GM12874 (cell line): ENCODE data around the gene PGBD5.

Experiments
- TF ChIP-seq, protein P1 (sequence below): IDR thresholded peaks from 2 replicates; pipeline ENCODE4 v1.5.1; 2011; ENCODE audit warnings: low read depth, mild to moderate bottlenecking, control low read depth, low read length, moderate library complexity; ENCODE audit not compliant: insufficient read depth

PGBD5 gene

DNA sequence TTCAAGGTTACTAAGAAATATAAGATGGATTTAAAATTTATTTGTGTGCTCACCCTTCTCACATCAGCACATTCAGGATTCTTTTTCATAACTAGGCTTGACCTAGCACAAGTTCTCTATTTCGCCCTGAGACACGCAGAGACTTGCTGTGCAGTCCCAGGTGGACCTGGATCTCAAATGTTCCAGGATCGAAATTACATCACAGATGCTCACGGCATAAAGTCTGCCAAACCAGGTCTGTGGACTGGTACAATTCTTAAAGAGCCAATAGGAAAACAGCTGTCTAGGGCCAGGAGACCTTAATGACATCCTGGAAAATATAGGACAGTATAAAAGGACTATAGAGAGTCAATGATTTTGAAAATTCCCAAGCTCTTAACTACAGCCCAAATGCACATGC is 2.2 kb downstream of the PGBD5 start:
- TF ChIP-seq, protein P1, sequence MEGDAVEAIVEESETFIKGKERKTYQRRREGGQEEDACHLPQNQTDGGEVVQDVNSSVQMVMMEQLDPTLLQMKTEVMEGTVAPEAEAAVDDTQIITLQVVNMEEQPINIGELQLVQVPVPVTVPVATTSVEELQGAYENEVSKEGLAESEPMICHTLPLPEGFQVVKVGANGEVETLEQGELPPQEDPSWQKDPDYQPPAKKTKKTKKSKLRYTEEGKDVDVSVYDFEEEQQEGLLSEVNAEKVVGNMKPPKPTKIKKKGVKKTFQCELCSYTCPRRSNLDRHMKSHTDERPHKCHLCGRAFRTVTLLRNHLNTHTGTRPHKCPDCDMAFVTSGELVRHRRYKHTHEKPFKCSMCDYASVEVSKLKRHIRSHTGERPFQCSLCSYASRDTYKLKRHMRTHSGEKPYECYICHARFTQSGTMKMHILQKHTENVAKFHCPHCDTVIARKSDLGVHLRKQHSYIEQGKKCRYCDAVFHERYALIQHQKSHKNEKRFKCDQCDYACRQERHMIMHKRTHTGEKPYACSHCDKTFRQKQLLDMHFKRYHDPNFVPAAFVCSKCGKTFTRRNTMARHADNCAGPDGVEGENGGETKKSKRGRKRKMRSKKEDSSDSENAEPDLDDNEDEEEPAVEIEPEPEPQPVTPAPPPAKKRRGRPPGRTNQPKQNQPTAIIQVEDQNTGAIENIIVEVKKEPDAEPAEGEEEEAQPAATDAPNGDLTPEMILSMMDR: no peak

DNA sequence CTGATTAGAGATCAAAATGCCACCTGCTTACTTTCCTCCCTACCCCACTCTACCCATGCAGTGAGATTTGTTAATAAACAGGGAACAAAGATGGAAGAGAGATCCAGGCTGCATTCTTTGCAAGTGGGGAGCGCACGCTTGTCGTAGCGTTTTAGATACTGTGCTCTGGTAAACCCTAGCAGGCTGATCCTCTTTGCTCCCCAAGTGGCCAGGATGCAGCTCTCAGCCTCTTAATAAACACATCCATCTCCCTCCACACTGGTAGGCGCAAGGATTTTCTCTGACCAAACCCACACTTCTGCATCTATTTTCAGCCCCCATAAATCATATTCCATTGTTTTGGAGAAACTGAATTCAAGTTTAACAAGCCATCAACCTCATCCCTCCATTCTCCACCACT is 2.9 kb downstream of the PGBD5 start:
- TF ChIP-seq, protein P1: no peak

DNA sequence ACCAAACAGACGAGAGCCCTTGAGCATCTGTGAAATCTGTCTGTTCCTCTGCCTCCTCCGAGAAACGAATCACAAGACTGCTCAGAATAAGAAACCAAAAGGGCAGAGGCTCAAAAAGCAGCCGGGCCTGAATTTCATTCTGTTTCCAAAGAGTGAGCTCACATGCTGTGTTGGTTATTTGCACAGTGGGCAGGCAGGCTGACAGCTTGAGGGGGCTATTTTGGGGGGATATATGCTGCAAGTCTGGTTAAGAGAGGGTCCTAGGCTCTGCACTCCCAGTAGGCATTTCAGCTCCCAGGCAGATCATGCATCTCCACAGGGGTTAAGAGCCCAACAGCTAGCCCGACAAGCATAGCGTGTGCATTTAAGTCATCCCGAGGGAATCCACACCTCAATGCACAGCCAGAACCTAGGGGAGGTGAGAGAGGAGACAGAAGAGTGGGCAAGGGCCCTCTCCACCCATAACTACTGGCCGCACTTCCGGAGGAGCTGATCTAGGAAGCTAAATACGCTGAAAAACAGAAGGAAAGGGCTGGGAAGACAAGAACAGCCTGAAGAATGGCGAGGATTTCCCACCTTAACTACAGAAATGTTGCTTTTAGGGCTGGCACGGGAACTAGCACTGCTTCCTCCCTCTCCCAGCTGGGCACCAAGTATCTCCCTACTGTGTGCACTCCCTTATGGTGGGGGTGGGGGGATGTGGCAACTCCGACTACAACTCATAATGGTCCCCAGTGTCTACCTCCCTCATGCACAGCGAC is 3.7 kb downstream of the PGBD5 start:
- TF ChIP-seq, protein P1: no peak

DNA sequence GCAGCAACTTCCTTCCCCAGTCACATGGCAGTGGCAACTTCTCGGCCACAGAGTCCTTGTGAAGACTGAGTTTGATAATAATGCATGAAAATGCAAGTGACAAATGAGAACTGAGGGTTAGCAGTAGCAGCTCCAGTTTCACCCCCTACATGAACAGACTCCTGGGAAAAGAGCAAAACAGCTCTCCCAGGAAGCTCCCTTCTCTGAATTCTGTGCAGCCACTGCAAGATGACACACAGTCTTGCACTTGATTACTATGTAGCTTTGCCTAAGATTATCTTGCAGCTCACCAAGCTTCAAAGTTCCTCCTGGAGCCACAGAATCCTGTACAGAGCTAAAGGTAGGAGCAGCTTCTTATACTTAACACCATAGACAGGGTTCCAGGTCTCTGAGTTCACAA is 4.7 kb downstream of the PGBD5 start:
- TF ChIP-seq, protein P1: no peak

DNA sequence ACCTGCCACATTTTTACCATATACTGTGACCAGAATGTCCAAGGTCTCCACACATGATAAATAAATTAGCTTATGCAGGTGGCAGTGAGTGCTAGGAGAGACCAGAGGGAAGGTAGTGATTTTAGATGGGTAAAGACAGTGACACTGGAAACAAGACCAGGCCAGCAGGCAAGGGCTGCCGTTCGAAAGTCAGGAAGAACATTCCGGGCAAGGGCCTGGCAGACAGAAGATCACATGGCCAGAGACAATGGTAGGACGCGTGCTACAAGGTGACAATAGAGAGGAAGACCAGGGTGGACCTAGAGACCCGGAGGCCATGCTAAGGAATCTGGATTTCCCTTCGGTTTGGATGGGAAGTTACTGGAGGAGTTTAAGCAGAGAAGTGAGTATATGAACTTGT is 9.7 kb downstream of the PGBD5 start:
- TF ChIP-seq, protein P1: no peak

DNA sequence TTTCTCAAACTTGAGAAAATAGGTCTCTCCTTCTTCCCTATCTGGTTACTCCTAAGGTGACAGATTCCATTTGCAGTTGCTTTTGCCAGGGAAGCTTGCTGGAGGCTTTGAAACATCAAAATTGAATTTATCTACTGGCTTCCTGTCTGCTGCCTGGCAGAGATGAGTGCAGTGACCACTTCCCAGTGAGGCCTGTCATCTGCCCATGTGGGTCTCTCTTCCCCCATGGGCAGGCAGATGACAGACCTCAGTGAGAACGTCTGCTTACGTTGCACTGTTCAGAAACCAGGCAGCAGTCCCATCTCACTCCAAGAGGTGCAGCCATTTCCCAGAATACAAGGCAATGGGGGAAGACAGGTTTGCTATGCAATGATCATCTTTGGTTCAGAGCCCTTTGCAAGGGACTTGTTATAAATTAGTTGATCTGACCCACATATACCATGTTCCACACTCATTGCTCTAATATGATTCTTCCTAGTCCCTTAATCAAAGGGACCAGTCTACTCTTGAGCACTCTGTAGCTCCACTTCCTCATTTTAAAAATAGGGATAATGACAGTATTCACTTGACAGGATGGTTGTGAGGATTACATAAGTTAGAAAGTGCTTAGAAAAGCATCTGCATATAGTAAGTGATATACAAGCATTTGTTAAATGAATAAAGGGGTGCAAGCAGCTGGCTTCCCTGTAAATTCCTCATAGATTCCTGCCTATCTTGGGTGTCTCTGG is 10.6 kb downstream of the PGBD5 start:
- TF ChIP-seq, protein P1: no peak

DNA sequence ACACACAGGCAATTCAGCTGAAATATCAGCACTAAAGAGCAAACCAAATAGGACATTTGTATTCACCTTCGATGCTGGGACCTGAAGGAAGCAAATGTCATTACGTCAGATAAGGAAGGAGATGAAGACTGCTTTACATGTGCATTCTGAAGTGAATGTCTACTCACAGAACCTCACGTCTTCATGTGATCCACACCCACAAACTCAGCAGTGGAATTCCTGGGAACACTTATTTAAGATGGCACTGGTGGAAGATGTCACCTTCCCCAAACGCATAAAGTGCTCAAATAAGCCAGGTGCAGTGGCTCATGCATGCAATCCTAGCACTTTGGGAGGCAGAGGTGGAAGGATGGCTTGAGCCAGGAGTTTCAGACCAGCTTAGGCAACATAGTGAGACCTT is 11.4 kb downstream of the PGBD5 start:
- TF ChIP-seq, protein P1: no peak
